OCI-M2 (cell line): ENCODE measurements around the gene WDR12.
A peak's percentile ranks its signal among the peaks of the same experiment; 100 is the strongest.
"Not testable (repeated sequence)": the region's sequence is repeated elsewhere in the genome, so short reads cannot be mapped to it uniquely, and the experiment has no call there.

Source experiments
- DNase-seq: peaks from one replicate; lab custom pipeline; 2025; ENCODE audit not compliant: unreplicated experiment; lab: John Stamatoyannopoulos, UW

Gene WDR12

DNA sequence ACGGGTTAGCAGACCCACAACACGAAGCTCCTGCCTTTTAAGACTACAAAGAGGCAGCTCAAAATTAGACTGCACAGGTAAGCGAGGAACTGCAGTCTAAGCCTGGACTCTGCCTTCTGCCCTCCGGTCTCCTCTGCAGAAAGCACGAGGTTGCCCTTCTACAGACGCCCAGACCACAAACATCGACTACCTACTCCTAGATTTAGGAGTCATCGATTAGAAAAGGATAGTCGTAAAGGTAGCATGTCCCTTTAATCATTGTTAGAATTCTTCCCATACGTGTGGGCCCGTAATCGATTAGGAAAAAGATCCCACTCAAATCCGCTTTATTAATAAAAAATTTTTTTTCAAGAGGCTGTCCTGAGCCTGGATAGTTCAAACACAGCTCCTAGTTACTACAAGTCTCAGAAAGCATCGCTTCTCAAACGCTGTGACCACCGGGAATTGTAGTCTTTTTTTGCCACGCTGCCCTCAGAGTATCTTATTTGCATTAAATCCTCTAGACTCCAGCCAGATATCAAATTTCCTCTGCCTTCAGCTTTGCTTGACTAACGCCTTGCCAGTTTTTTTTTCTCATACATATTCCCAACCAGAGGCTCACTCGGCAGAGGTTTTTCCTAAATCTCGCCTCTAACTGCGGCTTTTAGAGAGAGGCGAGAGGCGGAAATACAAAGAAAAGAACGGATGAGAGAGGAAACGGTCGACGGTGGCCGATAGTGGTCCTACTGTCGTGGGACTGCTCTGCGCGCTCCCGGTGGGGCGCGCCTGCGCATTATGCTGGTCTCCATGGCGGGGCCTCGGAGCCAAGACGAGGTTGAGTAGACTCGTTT is at the start of gene WDR12, which contains the start of gene CARF:
Gene WDR12, minus strand, starts transcription at position 162 of the 830 bp plus-strand sequence. CDS start 197 bp downstream, outside the sequence.
Gene CARF, plus strand, starts transcription at position 764 of the 830 bp plus-strand sequence. CDS start 29,628 bp downstream, outside the sequence.
- DNase-seq = peak; percentile 31

- DNase-seq = no peak
Measured at GRCh38 chr2:202960524-202960923, 49.1 kb upstream of the WDR12 start.

GRCh38 chr2:202950592-202950991 is 39.1 kb upstream of the WDR12 start:
- DNase-seq = no peak

- DNase-seq = not testable (repeated sequence)
Measured at GRCh38 chr2:202949333-202949732, 37.9 kb upstream of the WDR12 start.

DNA sequence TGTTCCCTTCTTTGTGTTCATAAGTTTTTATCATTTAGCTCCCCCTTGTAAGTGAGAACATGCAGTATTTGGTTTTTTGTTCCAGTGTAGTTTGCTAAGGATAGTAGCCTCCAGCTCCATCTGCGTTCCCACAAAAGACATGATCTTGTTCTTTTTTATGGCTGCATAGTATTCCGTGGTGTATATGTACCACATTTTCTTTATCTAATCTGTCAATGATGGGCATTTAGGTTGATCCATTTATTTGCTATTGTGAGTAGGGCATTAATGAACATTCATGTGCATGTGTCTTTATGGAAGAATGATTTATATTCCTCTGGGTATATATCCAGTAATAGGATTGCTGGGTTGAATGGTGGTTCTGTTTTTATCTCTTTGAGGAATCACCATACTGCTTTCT is 34.0 kb upstream of the WDR12 start:
- DNase-seq = no peak

DNA sequence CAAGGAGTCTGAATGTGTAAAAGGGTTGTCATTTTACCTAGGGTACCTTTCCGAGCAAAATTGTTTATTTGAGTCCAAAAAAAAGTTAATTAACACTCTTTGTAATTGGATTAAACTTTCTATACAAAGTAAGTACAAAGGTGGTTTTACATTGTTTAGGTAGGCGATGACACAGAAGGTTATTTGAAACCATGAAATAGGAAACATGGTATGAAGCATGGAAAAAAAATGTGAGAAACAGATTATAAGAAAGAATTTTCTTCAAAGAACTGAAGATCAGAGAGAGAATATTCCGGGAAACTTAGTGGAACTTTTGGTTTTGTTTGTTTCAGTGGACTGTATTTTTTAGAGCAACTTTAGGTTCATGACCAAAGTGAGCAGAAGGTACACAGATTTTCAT is 33.3 kb upstream of the WDR12 start:
- no peak for DNase-seq

- no peak for DNase-seq
Measured at GRCh38 chr2:202944408-202944807, 32.9 kb upstream of the WDR12 start.

DNA sequence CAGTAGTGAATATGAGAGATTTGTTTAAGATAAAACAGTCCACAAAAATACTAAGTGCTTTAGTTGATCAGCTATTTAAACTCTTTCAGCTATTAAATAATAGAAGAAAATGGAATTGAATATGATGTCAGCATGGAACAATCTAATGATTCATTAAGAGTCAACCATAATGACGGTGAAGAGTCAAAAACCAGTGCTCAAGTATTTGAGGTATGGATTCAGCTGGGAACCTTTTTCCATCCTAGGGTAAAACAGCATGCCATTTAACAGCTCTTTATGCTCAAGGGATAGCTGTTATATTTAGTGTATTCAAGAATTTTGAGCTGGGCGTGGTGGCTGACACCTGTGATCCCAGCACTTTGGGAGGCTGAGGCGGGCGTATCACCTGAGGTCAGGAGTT is 30.3 kb upstream of the WDR12 start:
- DNase-seq = no peak

DNA sequence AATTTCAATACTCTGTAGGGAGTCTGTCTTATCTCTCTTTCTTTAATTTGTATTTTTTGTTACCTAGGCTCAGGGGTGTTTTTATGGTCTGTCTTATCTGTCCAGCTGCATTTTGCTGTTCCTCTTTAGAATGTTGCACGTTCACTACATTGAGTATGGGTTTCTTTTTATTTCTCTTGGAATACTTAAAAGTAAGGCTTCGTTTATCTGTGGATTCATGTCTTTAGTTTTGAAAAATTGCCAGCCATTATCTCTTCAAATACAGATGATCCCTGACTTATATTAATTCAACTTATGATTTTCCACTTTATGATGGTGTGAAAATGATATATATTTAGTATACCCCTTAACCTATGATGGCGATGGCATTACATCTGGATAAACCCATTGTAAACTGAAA is 27.5 kb upstream of the WDR12 start:
- no peak for DNase-seq

DNA sequence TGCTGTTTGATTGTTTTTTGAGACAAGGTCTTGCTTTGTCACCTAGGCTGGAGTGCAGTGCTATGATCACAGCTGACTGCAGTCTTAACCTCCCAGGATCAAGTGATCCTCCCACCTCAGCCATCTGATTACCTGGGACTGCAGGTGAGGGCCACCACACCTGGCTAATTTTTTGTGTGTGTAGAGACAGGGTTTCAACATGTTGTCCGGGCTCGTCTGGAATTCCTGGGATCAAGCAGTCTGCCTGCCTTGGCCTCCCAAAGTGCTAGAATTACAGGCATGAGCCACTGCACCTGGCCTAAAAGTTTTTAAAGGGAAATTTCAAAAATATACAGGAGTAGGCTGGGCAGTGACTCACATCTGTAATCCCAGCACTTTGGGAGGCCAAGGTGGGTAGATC is 23.0 kb upstream of the WDR12 start:
- DNase-seq = no peak

DNA sequence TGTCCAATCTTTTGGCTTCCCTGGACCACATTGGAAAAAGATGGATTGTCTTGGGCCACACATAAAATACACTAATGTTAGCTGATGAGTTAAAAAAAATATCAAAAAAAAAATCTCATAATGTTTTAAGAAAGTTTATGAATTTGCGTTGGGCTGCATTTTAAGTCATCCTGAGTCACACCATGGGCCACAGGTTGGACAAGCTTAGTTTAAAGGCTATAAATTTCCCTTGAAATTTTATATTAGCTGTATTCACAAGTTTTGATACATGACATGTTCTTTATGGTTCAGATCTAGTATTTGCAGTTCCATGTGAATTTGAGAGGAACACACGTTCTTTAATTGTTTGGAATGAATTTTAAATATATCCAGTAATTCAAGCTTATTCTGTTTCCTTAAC is 22.5 kb upstream of the WDR12 start:
- no peak for DNase-seq

GRCh38 chr2:202933139-202933510 is 21.7 kb upstream of the WDR12 start:
- DNase-seq = no peak

DNA sequence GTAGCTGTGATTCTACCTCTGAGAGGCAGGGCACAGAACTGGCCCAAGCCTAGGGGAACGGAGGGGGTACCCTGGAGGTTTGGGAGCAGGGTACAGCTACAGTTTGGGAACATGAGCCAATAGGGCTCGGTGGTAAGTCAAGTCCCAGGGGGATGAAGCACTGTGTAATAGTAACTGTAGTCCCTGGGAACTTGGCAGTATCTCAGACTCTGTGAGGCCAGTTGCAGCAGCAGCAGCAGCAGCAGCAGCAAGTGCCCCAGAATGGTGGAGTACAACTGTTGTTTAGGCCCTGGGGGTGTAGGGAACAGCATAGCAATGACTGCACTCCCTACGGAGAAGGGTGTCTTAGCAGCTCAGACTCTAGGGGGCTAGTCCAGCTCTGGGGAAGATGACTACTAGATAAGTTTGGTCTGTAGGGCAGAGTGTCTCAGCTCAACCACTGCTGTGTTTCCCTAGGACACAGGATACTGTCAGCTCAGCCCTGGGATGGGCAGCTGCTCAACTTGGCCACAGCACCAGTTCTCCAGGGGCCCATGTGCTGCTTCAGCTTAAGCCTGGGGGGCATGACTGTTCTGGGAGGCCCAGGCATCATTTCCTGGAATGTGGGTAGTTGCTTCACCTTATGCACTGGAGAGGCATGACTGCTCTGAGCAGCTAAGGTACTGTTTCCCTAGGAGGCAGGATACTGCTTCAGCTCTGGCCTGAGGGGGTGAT is 21.1 kb upstream of the WDR12 start:
- no peak for DNase-seq

DNA sequence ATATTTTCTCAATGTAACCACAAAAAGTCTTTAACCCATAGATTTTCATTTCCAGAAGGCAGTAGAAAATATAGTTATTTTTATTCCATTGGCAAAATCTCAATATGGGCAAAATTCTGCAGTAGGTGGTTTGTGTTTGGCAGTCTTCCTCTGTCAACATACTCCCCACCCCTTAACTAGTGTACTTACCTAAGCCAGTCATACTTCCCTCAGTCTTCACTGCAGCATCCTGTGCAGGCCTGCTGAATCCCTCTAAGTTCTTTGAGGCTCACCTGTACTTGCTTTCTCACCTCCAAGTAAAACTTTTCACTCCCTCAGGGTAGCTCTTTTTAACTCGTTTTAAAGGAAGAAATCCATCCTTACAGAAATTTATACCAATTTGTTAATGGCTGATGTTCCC is 7.4 kb upstream of the WDR12 start:
- DNase-seq = no peak

- not testable (repeated sequence) for DNase-seq
Measured at GRCh38 chr2:202912342-202913201, 1.1 kb upstream of the WDR12 start.

GRCh38 chr2:202911203-202911511 is 316 bp downstream of the WDR12 start:
- DNase-seq = no peak

- no peak for DNase-seq
Measured at GRCh38 chr2:202910698-202911097, 775 bp downstream of the WDR12 start.

- DNase-seq = not testable (repeated sequence)
Measured at GRCh38 chr2:202910250-202910649, 1.2 kb downstream of the WDR12 start.

GRCh38 chr2:202909394-202910192 is 1.9 kb downstream of the WDR12 start:
- DNase-seq = no peak

GRCh38 chr2:202908186-202908585 is 3.3 kb downstream of the WDR12 start:
- no peak for DNase-seq

DNA sequence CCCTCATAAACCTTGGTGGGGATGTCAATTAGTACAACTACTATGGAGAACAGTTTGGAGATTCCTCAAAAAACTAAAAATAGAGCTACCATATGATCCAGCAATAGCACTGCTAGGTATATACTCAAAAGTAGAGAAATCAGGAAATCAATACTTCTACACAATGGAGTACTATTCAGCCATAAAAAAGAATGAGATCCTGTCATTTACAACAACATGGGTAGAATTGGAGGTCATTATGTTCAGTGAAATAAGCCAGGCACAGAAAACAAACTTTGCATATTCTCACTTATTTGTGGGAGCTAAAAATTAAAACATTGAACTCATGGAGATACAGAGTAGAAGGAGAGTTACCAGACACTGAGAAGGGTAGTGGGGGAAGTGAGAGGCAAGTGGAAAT is 6.0 kb downstream of the WDR12 start:
- DNase-seq = not testable (repeated sequence)
